GM19025 (cell line): ENCODE data around the gene WDR64.
"Not testable (repeated sequence)": the region's sequence is repeated elsewhere in the genome, so short reads cannot be mapped to it uniquely, and the experiment has no call there.

ENCODE experiments used
- ATAC-seq: cut with Tn5 transposase; IDR thresholded peaks from one replicate; pipeline ENCODE4 v1.9.1; 2021; ENCODE audit warnings: mild to moderate bottlenecking, low read depth, moderate library complexity; ENCODE audit not compliant: unreplicated experiment

Gene WDR64

GRCh38 chr1:241776911-241777310 lies 124.8 kb downstream of the WDR64 start:
- ATAC-seq: no peak

- no peak for ATAC-seq
Observed at GRCh38 chr1:241778117-241778516, 126.0 kb downstream of the WDR64 start.

- no peak for ATAC-seq
Observed at GRCh38 chr1:241779897-241780296, 127.8 kb downstream of the WDR64 start.

GRCh38 chr1:241782396-241782795 lies 130.3 kb downstream of the WDR64 start:
- ATAC-seq: no peak

GRCh38 chr1:241787691-241788090 lies 135.6 kb downstream of the WDR64 start:
- ATAC-seq: no peak

GRCh38 chr1:241789061-241789460 lies 137.0 kb downstream of the WDR64 start:
- ATAC-seq: no peak

- ATAC-seq: no peak
Observed at GRCh38 chr1:241799416-241799815, 147.3 kb downstream of the WDR64 start.

GRCh38 chr1:241800640-241801039 lies 148.6 kb downstream of the WDR64 start:
- ATAC-seq: no peak

- ATAC-seq: no peak
Observed at GRCh38 chr1:241802863-241803262, 150.8 kb downstream of the WDR64 start.

- ATAC-seq: not testable (repeated sequence)
Observed at GRCh38 chr1:241804706-241805105, 152.6 kb downstream of the WDR64 start.

- no peak for ATAC-seq
Observed at GRCh38 chr1:241808265-241808664, 156.2 kb downstream of the WDR64 start.

GRCh38 chr1:241810769-241811405 lies 158.8 kb downstream of the WDR64 start:
- peak; percentile 55 for ATAC-seq

- no peak for ATAC-seq
Observed at GRCh38 chr1:241813768-241814320, 161.8 kb downstream of the WDR64 start.

GRCh38 chr1:241816008-241816407 lies 163.9 kb downstream of the WDR64 start:
- no peak for ATAC-seq

- no peak for ATAC-seq
Observed at GRCh38 chr1:241817331-241817792, 165.3 kb downstream of the WDR64 start.

GRCh38 chr1:241817956-241818612 lies 166.0 kb downstream of the WDR64 start:
- ATAC-seq: no peak

- ATAC-seq: no peak
Observed at GRCh38 chr1:241819340-241819866, 167.3 kb downstream of the WDR64 start.

GRCh38 chr1:241821363-241821762 lies 169.3 kb downstream of the WDR64 start:
- no peak for ATAC-seq

- ATAC-seq: no peak
Observed at GRCh38 chr1:241822846-241823245, 170.8 kb downstream of the WDR64 start.

GRCh38 chr1:241823925-241824324 lies 171.8 kb downstream of the WDR64 start:
- ATAC-seq: no peak

- ATAC-seq: no peak
Observed at GRCh38 chr1:241825581-241825980, 173.5 kb downstream of the WDR64 start.

- ATAC-seq: not testable (repeated sequence)
Observed at GRCh38 chr1:241826613-241827012, 174.5 kb downstream of the WDR64 start.
